Kidney (tissue), 14 donors: ENCODE results near the gene RAB23. TPM values are rescaled to one million over a fixed set of nuclear protein-coding genes. Genes with fewer than 3 reads are reported as not detected.

ENCODE experiments used
- DNase-seq, 5 donors: peaks; one replicate each; pipeline ENCODE4 v3.0.0-alpha.2; 2013 to 2020
- FAIRE-seq: peaks from 2 replicates; lab custom pipeline; 2012; peaks lifted over from hg19 to GRCh38; lab: Jason Lieb, UNC
- H3K27ac ChIP-seq, 2 donors: one replicate each; pipeline ENCODE4 v1.7.0; 2013; ENCODE audit warnings: low read depth in 2 of 2, low read length in 2 of 2, inconsistent platforms in 1 of 2
- H3K27me3 ChIP-seq: one replicate; pipeline ENCODE4 v1.7.1; 2013; ENCODE audit warnings: low read length, inconsistent platforms; ENCODE audit not compliant: control insufficient read depth, insufficient read depth
- H3K36me3 ChIP-seq, 3 donors: one replicate each; pipeline versions ENCODE4 v1.7.0 to v1.7.1; 2013; ENCODE audit warnings: low read length in 3 of 3, control low read depth in 1 of 3, inconsistent platforms in 1 of 3; ENCODE audit not compliant: insufficient read depth in 3 of 3, control insufficient read depth in 2 of 3
- H3K4me1 ChIP-seq, 3 donors: one replicate each; pipeline versions ENCODE4 v1.7.0 to v1.7.1; 2013; ENCODE audit warnings: low read length in 3 of 3, inconsistent platforms in 1 of 3, low read depth in 1 of 3; ENCODE audit not compliant: control insufficient read depth in 2 of 3, insufficient read depth in 2 of 3
- H3K4me3 ChIP-seq, 3 donors: one replicate each; pipeline versions ENCODE4 v1.7.0 to v1.8.1; 2013; ENCODE audit warnings: low read length in 3 of 3, control low read depth in 1 of 3, inconsistent platforms in 1 of 3
- H3K9ac ChIP-seq, 3 donors: one replicate each; pipeline versions ENCODE4 v1.7.0 to v1.7.1; 2013; ENCODE audit warnings: low read length in 3 of 3, control low read depth in 1 of 3, inconsistent platforms in 1 of 3
- H3K9me3 ChIP-seq, 3 donors: one replicate each; pipeline versions ENCODE4 v1.7.0 to v1.7.1; 2013; ENCODE audit warnings: low read length in 3 of 3, control low read depth in 1 of 3, inconsistent platforms in 1 of 3; ENCODE audit not compliant: control insufficient read depth in 2 of 3, insufficient read depth in 1 of 3
- CTCF ChIP-seq: IDR thresholded peaks from 3 replicates; pipeline ENCODE4 v1.5.1; 2012; ENCODE audit warnings: mild to moderate bottlenecking, moderate library complexity, borderline replicate concordance; ENCODE audit not compliant: insufficient read depth; ENCODE audit errors: extremely low read depth
- intact Hi-C: fragments of 100-400 bp; cut with DNase I; formaldehyde crosslinking; loops from one replicate; pipeline ENCODE4 v1.11.1; 2022
- polyA plus RNA-seq: library from polyadenylated mRNA; stranded (reverse); fragments of 350-450 nt; fragmentation: Illumina TruSeq; extraction: RNeasy Lipid Tissue Mini Kit (QIAGEN cat#74804); gene quantifications from one replicate; pipeline ENCODE4 v1.2.3, GENCODE V29; 2014; ENCODE audit warnings: low read depth, low replicate concordance; ENCODE audit not compliant: insufficient read depth
- total RNA-seq: library from RNA; stranded (reverse); fragmentation: NEBNext Ultra II Directional; extraction: Animal tissue kit (Norgen Biotek cat#: 25700); gene quantifications from one replicate; pipeline ENCODE4 v1.2.1, GENCODE V29; 2021
- donor health status: control.
- donor health status: control.
- donor health status: control.
- donor health status: control.
- donor health status: control.
- donor health status: DM: yes; HTN: yes; CAD: no.
- donor health status: Normal renal cell carcinoma (clear cell type).

The RAB23 gene
- total and polyA plus RNA-seq, 2 donors from 2014 or later, result 6.0 to 8.0 TPM

GRCh38 chr6:57142178-57142525 is 80.0 kb downstream of the RAB23 start:
- no peak for FAIRE-seq
- intact Hi-C loops, result no loop called here
- Histone ChIP-seq H3K4me1 (no peaks in the 10 kb centered on the region), H3K4me3 (no peak overlapping the region), H3K9me3 (no peaks in the 10 kb centered on the region), H3K36me3 (peaks cover 0 to 17% (median 2%) of the 10 kb centered on the region in 3 donors), H3K27me3 (no peaks in the 10 kb centered on the region), H3K27ac (no peak overlapping the region), H3K9ac (no peak overlapping the region)
- no peak for DNase-seq
- no peak for TF ChIP-seq CTCF

- no peak for FAIRE-seq
- peaks cover 0 to 20% (median 2%) of the 10 kb centered on the region in 3 donors for H3K36me3 ChIP-seq
- no peak for DNase-seq
- no peak for TF ChIP-seq CTCF
- H3K9ac ChIP-seq, result no peak overlapping the region
- no peaks in the 10 kb centered on the region for H3K4me1 ChIP-seq
- H3K4me3 ChIP-seq, result no peak overlapping the region
- no peak overlapping the region for H3K27ac ChIP-seq
- intact Hi-C loops, result no loop called here
- H3K9me3 ChIP-seq, result no peaks in the 10 kb centered on the region
- no peaks in the 10 kb centered on the region for H3K27me3 ChIP-seq
Observed at GRCh38 chr6:57141451-57142177, 80.5 kb downstream of the RAB23 start.

GRCh38 chr6:57138026-57138425 is 84.1 kb downstream of the RAB23 start:
- intact Hi-C loops, result no loop called here
- no peak for DNase-seq

More at GRCh38 chr6:57138026-57138425, 84.1 kb downstream of the RAB23 start:
- no peaks in the 10 kb centered on the region for H3K27me3 ChIP-seq
- no peak for TF ChIP-seq CTCF
- H3K4me3 ChIP-seq, result no peak overlapping the region
- peaks cover 0 to 14% (median 5%) of the 10 kb centered on the region in 3 donors for H3K36me3 ChIP-seq
- no peak for FAIRE-seq
- no peaks in the 10 kb centered on the region for H3K9me3 ChIP-seq
- no peaks in the 10 kb centered on the region for H3K4me1 ChIP-seq
- no peak overlapping the region for H3K27ac ChIP-seq
- no peak overlapping the region for H3K9ac ChIP-seq
